Activated naive CD4-positive, alpha-beta T cell treated with anti-CD3 and anti-CD28 coated beads, Interleukin-2, amount 50 U/mL, for 72 hours (primary cell): Measurements from ENCODE around the gene PRKG1. TPM values are rescaled to one million over a fixed set of nuclear protein-coding genes. Genes with fewer than 3 reads are reported as not detected.

Experiments used
- ATAC-seq, 2 donors: fragments of 150-1000 bp; cut with Tn5 transposase; 2 replicates each; pipeline ENCODE4 v1.10.0; 2021; ENCODE audit warnings: mild to moderate bottlenecking in 2 of 2, moderate library complexity in 2 of 2
- DNase-seq, 2 donors: peaks; one replicate each; pipeline ENCODE4 v3.0.0; 2021 to 2022; ENCODE audit warnings: low spot score in 2 of 2
- H3K27ac Mint-ChIP-seq, 2 donors: one replicate each; pipeline ENCODE4 v1.8.0; 2022; ENCODE audit warnings: mild to moderate bottlenecking in 2 of 2, mixed read lengths in 2 of 2
- H3K36me3 Mint-ChIP-seq, 2 donors: one replicate each; pipeline ENCODE4 v1.8.0; 2022; ENCODE audit warnings: mixed read lengths in 2 of 2
- H3K9me3 Mint-ChIP-seq, 2 donors: one replicate each; pipeline ENCODE4 v1.8.0; 2022; ENCODE audit warnings: mixed read lengths in 2 of 2
- total RNA-seq, 2 donors: library from RNA; stranded (reverse); gene quantifications; one replicate each; pipeline ENCODE4 v1.2.3, GENCODE V29; 2022

The PRKG1 gene
- total RNA-seq, 2 donors from 2014 or later = not detected

- ATAC-seq = no peak
- no peak overlapping the region for H3K27ac Mint-ChIP-seq
- H3K36me3 Mint-ChIP-seq = no peaks in the 10 kb centered on the region
Measured at GRCh38 chr10:51894771-51895578, 820.7 kb downstream of the PRKG1 start.

DNA sequence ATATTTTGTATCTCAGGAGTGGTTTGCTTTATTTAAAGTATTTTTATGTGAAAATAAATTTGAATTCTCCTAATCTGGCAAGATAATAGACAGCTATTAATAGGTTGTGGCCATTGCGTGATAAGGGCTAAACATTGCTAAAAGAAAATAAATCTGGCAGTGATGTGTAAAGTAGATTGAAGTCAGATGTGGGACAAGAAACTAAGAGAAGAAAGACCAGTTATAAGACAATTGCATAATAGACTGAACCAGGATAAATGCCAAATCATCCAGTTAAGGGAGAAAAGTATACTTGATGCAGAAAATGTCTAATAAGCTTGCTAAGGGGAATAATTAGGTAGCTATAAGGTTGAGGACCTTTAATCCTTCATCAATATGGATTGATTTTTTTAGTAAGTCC lies 822.6 kb downstream of the PRKG1 start:
- Mint-ChIP-seq H3K36me3 (no peaks in the 10 kb centered on the region), H3K9me3 (no peaks in the 10 kb centered on the region), H3K27ac (no peak overlapping the region)
- ATAC-seq = no peak
- DNase-seq = no peak

More at GRCh38 chr10:51894771-51895578, 820.7 kb downstream of the PRKG1 start:
- H3K9me3 Mint-ChIP-seq = no peaks in the 10 kb centered on the region
- DNase-seq = no peak

GRCh38 chr10:51897560-51897959 lies 823.3 kb downstream of the PRKG1 start:
- no peak for DNase-seq

DNA sequence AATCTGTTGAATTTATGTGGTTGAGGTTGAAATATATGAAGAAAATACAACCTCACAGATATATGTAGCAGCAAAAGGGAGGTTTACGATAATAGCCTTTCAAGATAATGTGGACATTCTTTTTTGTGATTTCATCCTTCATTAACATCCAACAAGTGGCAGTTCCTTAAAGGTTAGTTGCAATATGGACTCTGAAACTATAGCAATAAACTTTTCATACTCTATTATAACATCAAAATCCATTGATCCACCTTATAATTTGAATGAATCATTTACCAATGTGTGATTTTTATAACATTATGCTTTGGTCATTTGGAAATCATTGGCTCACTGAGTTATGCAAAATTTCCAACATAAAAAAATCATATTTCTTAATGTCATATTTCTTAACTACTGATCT lies 825.9 kb downstream of the PRKG1 start:
- DNase-seq = no peak

More at GRCh38 chr10:51897560-51897959, 823.3 kb downstream of the PRKG1 start:
- Mint-ChIP-seq H3K27ac (no peak overlapping the region), H3K9me3 (no peaks in the 10 kb centered on the region), H3K36me3 (no peaks in the 10 kb centered on the region)
- no peak for ATAC-seq

GRCh38 chr10:51903675-51904074 lies 829.4 kb downstream of the PRKG1 start:
- DNase-seq = no peak
- no peak for ATAC-seq
- Mint-ChIP-seq H3K9me3 (no peaks in the 10 kb centered on the region), H3K27ac (no peak overlapping the region), H3K36me3 (no peaks in the 10 kb centered on the region)

More for the DNA sequence above, 825.9 kb downstream of the PRKG1 start:
- Mint-ChIP-seq H3K9me3 (no peaks in the 10 kb centered on the region), H3K36me3 (no peaks in the 10 kb centered on the region), H3K27ac (no peak overlapping the region)
- no peak for ATAC-seq

DNA sequence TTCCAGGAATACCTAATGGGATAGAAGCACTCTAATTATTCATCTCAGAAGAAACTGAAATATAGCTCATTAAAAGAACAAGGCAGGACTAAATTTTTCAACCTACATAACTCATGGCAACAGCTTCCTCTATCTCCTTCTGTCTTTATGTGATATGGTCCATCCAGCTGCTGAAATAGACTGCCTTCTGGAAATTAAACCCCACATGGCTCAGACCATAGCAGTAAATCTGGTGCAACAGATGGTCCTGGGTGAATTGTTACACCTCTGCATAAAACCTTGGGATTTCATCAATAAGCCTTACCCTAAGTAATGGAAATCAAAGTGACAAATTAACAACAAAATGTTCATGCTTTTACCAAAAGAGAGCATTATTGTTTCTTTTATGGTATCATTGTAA lies 830.7 kb downstream of the PRKG1 start:
- no peak overlapping the region for H3K27ac Mint-ChIP-seq
- ATAC-seq (no peak), DNase-seq (no peak)
- no peaks in the 10 kb centered on the region for H3K36me3 Mint-ChIP-seq
- no peaks in the 10 kb centered on the region for H3K9me3 Mint-ChIP-seq

- Mint-ChIP-seq H3K27ac (no peak overlapping the region), H3K9me3 (no peaks in the 10 kb centered on the region), H3K36me3 (no peaks in the 10 kb centered on the region)
Measured at GRCh38 chr10:51907361-51907760, 833.1 kb downstream of the PRKG1 start.

DNA sequence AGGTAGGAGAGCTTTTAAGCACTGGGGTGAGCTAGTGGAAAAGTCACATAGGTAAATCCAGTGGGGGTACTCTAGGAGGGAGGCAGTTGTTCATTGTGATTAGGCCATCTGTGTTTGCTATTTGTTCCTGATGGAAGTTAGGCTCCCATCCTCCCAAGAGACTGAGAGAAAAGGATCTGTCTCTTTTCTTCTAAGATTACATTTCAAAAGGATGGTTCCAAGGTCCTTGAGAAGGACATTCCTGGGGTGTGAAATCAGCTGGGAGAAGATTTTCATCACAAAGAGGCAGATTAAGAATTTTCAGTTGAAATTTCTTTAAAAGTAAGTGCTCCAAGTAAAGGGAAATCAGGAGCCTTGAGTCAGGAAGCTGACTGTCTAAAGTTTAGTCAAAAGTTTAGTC lies 835.9 kb downstream of the PRKG1 start:
- DNase-seq (no peak), ATAC-seq (no peak)
- H3K27ac Mint-ChIP-seq = no peak overlapping the region
- no peaks in the 10 kb centered on the region for H3K36me3 Mint-ChIP-seq
- no peaks in the 10 kb centered on the region for H3K9me3 Mint-ChIP-seq

More at GRCh38 chr10:51907361-51907760, 833.1 kb downstream of the PRKG1 start:
- DNase-seq (no peak), ATAC-seq (no peak)

- Mint-ChIP-seq H3K36me3 (no peaks in the 10 kb centered on the region), H3K9me3 (no peaks in the 10 kb centered on the region), H3K27ac (no peak overlapping the region)
- no peak for ATAC-seq
- no peak for DNase-seq
Measured at GRCh38 chr10:51910596-51910995, 836.3 kb downstream of the PRKG1 start.

DNA sequence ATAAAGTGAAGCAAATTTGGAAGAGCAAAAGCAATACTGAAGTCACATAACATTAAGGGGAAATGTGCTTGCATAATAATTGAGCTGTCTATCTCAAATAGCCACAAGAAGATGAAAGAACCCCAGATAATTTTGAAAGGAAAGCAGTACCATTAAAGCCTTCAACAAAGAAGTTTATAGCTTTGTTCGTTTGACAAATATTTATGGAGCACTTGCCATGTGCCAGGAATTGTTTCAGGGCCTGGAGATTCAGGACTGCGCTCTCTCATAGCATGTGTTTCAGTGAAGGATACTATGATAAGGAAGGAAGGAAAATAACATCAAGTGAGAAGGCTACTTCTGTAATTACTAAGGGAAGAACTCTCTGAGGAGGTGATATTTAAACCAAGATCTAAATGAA lies 837.4 kb downstream of the PRKG1 start:
- no peak overlapping the region for H3K27ac Mint-ChIP-seq
- DNase-seq = no peak
- no peaks in the 10 kb centered on the region for H3K36me3 Mint-ChIP-seq
- H3K9me3 Mint-ChIP-seq = no peaks in the 10 kb centered on the region
- no peak for ATAC-seq

- Mint-ChIP-seq H3K9me3 (no peaks in the 10 kb centered on the region), H3K27ac (no peak overlapping the region), H3K36me3 (no peaks in the 10 kb centered on the region)
- DNase-seq = no peak
- ATAC-seq = no peak
Measured at GRCh38 chr10:51915031-51915542, 840.8 kb downstream of the PRKG1 start.

DNA sequence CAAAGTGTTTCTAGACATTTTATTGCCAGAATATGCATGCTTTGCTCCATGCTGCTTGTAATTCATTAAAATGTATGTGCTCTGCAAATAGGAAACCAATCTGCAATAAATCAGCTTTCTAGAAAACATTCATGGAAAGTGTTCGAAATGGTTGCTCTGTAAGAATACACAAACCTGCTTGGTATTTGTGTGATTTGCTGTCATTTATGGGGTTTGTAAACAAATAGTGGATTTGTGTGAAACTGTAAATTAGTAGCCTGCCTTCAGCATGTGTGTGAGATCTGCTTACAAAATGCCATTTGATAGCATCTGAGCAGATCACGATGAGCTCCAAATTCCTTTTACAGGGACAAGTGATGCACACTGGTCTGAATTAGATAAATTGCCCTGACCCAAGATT lies 844.2 kb downstream of the PRKG1 start:
- ATAC-seq = no peak
- Mint-ChIP-seq H3K36me3 (no peaks in the 10 kb centered on the region), H3K9me3 (no peaks in the 10 kb centered on the region), H3K27ac (no peak overlapping the region)
- no peak for DNase-seq

- Mint-ChIP-seq H3K9me3 (no peaks in the 10 kb centered on the region), H3K27ac (no peak overlapping the region), H3K36me3 (no peaks in the 10 kb centered on the region)
- DNase-seq (no peak), ATAC-seq (no peak)
Measured at GRCh38 chr10:51918884-51919325, 844.6 kb downstream of the PRKG1 start.

DNA sequence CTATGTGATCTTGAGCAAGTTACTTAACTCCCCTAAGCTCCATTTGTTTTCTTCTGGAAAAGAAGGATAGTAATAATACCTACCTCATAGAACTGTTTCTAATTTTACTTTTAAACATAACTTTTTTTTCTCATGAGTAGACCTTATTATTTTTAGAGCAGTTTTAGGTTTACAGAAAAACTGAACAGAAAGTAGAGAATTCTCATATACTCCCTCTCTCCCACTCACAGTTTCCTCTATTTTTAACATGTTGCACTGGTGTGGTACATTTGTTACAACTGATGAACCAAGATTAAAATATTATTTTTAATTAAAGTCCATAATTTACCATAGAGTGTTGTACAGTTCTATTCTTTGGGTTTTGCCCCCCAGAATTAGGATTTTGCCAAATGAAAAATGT lies 846.4 kb downstream of the PRKG1 start:
- H3K9me3 Mint-ChIP-seq = no peaks in the 10 kb centered on the region
- H3K36me3 Mint-ChIP-seq = no peaks in the 10 kb centered on the region
- ATAC-seq (no peak), DNase-seq (no peak)
- no peak overlapping the region for H3K27ac Mint-ChIP-seq

GRCh38 chr10:51924359-51924758 lies 850.1 kb downstream of the PRKG1 start:
- Mint-ChIP-seq H3K27ac (no peak overlapping the region), H3K9me3 (no peaks in the 10 kb centered on the region), H3K36me3 (no peaks in the 10 kb centered on the region)
- no peak for DNase-seq
- ATAC-seq = no peak

GRCh38 chr10:51926337-51926736 lies 852.0 kb downstream of the PRKG1 start:
- no peaks in the 10 kb centered on the region for H3K36me3 Mint-ChIP-seq
- ATAC-seq (no peak), DNase-seq (no peak)
- no peak overlapping the region for H3K27ac Mint-ChIP-seq
- H3K9me3 Mint-ChIP-seq = no peaks in the 10 kb centered on the region

DNA sequence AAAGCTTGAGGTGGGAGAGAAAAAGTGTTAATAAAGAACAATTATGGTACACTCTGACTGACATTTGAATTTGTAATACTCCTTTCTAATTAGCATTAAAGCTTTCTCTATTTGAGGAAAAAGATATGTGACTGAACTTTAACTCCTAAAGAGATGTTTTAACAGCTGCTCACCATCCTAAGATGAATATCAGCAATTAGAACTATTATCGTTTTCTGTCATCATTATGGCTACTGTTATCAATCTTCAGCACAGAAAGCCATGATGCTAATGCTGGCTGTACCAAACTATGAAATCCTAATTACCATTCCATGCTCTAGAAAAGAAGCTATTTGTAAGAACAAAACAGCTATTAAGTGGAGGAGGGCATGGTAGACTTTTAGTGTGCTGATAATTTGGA lies 853.9 kb downstream of the PRKG1 start:
- no peak for ATAC-seq
- no peak overlapping the region for H3K27ac Mint-ChIP-seq
- no peaks in the 10 kb centered on the region for H3K9me3 Mint-ChIP-seq
- H3K36me3 Mint-ChIP-seq = no peaks in the 10 kb centered on the region
- DNase-seq = no peak

DNA sequence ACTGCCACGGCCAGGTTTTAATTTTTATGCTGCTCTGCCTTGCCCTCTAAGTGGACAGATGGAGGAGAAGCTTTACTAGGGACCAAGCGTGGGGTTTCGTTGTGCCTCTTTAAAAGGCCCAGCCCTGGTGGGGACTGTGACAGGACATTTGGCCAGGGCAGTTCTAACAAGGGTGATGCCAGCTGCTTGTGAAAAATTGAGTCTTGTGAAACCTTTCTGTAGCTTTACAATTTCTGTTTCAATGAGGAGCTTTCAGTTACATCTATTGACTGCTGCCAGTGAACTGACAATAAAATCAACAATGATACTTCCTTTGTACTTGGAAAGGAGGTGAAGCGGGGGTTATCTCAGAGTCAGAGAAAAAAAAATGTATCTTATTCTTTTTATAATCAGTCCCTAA lies 858.2 kb downstream of the PRKG1 start:
- H3K9me3 Mint-ChIP-seq = no peaks in the 10 kb centered on the region

More for the DNA sequence above, 858.2 kb downstream of the PRKG1 start:
- ATAC-seq = no peak
- DNase-seq = no peak
- Mint-ChIP-seq H3K36me3 (no peaks in the 10 kb centered on the region), H3K27ac (no peak overlapping the region)
